NOMO-1 treated with DMSO at 0.1 percent for 48 hours (cell line): ENCODE data around the gene OPCML.
A peak's percentile ranks its signal among the peaks of the same experiment; 100 is the strongest.

Experiments
- DNase-seq: peaks from one replicate; lab custom pipeline; 2025; ENCODE audit not compliant: unreplicated experiment; lab: John Stamatoyannopoulos, UW

The OPCML gene

GRCh38 chr11:133191931-133192330, 340.4 kb downstream of the OPCML start:
- DNase-seq = no peak

DNA sequence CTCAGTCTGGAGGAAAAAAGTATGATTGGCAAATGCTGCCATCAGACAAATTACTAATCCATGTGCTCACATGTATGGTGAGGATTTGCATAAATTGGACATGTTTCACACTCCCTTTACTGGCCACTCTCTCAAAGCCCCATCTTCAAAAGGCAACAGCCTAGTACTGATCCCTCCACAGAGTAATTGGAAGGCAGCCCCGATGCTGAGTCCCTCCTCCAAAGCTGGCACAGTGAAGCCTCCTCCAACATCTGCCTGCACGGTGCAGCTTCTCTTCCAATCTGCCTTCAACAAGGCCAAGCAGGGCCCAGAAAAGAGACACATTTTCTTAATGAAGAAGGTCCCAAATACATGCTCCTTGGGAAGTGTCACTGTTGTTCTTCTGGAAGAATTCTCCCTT, 350.6 kb downstream of the OPCML start:
- DNase-seq = no peak

- DNase-seq = no peak
Measured at GRCh38 chr11:133181066-133181465, 351.2 kb downstream of the OPCML start.

GRCh38 chr11:133180201-133180600, 352.1 kb downstream of the OPCML start:
- peak; percentile 39 for DNase-seq

DNA sequence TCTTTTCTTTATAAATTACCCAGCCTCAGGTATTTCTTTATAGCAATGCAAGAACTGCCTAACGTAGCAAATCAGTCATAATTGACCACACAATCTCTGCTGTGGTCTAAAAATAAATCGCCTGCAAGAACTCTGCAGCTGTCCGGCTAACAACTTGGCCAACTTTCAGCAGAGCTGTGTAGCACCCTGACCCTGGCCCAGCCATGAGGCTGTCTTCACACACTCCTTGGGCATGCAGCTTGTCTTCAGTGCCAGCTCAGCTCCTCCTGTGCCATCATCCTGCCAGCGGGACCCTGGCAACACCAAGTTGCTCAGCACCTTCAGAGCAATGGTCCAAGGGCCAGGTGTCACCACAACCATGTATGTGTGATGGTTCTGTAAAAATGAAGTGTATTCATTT, 355.6 kb downstream of the OPCML start:
- no peak for DNase-seq

GRCh38 chr11:133175103-133175502, 357.2 kb downstream of the OPCML start:
- no peak for DNase-seq

DNA sequence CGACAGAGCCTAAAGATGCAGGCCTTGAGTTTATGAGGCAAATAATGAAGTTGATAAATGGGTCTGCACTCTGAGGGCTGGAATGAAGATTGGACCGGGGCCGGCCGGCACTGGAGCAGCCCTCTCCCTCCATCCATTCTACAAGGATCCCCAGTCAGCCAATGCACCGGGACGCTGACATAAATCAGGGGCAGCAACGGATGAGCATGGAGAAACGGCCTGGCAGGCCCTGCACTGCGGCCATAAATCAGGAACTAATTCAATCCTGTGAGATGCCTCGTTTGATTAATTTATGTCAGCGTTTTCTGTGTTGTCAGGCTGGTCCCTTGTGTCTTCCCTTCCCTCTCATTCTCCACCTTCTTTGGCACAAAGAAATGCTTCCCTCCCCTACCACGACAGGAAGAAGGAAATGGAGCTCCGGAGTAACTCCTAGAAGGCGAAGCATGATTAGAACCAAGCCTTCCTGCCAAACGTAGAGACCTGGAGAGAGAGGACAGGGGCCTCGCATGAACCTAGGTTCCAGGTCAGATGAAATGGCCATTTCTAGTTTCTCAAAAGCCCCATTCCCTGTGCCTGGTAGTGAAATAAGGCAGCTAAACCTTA, 358.4 kb downstream of the OPCML start:
- no peak for DNase-seq

DNA sequence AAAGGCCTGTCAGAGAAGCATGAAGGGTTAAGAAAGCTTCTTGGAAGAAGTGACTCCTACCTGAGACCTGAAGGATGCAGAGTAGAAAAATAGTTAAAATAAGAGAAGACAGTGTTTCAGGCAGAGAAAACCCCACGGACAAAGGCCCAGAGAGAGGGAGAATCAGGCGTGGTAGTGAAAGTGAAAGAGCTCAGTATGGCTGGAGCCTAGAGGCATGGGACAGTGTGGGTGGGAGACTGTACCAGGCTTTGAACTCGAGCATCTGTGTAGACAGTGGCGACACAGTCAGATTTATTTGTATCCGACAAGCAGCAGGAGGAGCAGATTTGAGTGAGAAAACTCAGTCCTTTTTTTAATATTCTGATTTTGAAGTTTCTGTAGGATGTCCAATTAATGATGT, 360.0 kb downstream of the OPCML start:
- no peak for DNase-seq

- no peak for DNase-seq
Measured at GRCh38 chr11:133171374-133171773, 360.9 kb downstream of the OPCML start.

GRCh38 chr11:133168016-133168415, 364.3 kb downstream of the OPCML start:
- DNase-seq = no peak

DNA sequence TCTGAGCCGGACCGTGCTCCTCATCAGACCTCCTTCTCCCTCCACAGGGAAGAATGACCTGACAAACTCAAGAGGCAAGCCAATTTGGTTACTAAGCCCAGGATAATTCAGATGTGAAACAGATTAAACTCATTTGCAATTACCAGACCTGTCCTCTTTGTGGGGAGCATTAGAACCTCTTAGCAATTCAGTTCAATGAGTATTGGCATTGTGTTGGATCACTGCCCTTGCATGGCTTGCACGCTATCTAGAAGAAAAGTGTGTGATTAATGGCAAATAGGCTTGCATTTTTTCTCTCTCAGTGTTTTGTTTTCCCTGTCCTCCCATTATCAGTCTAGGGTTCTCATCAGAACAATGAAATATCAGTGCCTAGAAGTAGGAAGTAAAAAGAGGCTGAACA, 365.6 kb downstream of the OPCML start:
- DNase-seq = no peak

- DNase-seq = no peak
Measured at GRCh38 chr11:133164986-133165385, 367.3 kb downstream of the OPCML start.

- peak; percentile 49 for DNase-seq
Measured at GRCh38 chr11:133163463-133164419, 368.6 kb downstream of the OPCML start.

DNA sequence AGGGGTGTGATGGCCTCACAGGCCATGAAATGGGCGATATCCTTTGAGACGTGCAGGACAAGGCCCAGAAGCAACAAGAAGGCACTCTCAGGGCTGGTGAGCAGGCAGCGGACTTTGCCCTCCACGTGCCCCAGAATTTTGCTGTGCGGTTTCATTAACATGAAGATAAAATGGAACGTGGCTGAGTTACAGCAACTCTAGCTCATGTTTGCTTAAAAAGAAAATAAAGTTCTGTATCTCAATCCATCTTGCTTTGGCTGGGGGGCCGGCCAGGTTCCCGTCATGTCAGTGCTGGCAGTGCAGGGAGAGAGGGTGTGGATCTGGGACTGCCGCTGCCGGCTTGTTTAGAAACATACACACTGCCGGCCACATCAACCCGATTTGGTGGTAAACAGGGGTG, 370.1 kb downstream of the OPCML start:
- DNase-seq = no peak

GRCh38 chr11:133160754-133161153, 371.5 kb downstream of the OPCML start:
- no peak for DNase-seq

DNA sequence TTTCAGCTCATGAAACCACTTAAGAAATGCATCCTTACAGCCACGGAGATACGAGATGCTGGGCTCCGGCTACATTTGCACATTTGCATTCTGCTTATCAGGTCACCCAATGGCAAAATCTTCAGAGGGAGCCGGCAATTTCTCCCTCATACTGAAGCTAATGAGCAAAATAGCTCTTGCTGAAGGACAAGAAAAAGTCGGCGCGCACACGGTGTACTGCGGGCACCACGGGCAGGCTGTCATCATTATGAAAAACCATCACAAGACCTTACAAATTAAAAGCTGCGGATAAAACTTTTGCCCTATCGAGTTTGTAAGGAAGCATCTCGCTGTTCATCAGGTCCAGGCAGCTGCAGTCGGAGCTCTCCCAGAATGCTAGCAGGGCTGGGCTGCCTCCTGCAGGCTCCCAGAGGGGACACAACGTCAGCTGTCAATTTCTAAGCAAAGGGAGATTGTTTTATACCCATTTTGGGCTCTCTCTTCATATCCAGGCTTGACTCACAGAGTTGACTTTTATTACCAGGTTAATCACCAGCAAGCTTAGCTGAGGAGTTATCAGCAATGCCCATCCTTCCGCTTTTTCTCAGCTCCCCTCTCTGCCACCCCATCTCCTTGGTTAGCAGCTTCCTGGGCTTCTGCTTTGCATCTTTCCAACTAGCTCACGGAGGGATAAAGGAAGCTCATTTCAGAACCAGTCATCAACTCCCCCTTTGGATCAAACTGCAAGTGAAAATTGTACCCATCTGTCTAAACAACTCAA, 375.1 kb downstream of the OPCML start:
- DNase-seq = peak; percentile 8

GRCh38 chr11:133154781-133155180, 377.5 kb downstream of the OPCML start:
- DNase-seq = no peak

DNA sequence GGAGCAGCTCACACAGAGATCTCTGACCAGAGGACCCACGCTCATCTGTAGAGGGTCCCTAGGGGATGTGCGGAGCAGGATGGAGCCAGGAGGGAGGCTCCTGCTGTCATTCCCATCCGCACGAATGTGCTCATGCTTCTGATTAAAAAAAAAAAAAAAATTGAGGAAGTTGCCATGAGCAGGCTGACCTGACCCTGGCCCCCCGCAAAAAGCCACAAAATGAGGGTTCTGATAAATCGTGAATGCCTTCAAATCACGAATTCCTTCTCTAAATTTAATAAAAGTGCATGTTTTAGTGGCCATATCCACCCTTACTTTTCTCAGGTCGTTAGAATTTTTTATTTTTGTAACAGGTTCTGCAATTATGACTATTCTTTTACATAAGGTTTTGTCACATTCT, 378.2 kb downstream of the OPCML start:
- DNase-seq = no peak

DNA sequence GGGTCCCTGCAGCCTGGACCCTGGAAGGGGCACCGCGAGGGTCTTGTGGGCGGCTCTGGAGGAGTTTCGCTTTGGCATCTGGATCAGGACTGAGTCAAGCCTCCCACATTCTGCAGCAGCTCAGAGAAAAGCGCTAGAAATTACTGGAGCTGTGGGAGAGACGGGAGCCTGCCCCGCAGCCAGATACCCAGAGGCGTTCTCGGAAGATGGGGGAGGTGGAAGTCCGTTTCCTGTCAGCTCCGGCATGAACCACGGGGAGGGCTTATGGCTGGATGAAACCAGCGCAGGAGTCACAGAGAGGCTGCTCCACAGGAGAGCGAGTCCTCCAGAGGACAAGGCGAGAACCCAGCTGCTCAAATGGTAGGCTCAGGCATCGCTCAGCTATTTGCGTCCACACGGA, 379.3 kb downstream of the OPCML start:
- DNase-seq = no peak

DNA sequence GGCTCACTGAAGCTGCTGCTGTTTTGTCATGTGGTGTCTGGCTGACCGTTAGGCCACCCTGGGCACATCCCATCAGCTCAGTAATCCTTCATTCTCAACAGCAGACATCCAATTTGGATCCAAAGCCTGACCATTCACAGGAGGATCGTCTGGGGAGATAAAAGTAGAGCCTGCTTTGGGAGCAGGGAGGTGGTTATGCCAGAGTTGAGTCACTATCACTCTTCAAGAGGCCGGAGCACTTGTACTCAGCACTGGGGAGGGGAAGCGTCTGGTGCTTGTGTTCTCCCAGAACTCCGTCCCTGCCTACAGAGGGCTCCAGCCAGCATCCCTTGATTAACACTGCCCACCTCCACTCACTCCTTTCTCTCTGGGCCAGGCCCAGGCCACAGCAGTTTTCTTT, 382.6 kb downstream of the OPCML start:
- no peak for DNase-seq

DNA sequence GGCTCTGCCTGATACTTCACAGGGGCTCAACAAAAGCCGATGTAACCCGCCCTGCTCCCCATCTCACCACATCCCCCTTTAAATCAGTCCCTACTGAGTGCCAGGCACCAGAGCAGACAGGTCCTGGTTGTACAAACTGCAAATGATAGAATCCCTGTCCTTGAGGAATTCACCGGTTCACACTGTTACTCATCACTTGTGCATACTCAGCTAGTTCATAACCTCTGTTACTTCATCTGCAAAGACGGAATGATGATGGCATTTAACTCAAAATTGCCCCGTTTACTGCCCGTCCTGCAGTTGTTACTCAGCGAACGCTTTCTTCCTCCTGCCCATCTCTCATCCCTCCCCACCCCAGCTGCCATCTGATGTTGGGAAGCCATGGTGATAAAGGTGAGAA, 384.7 kb downstream of the OPCML start:
- no peak for DNase-seq
